HepG2 (cell line): ENCODE measurements around the gene TP53I3. TPM values are rescaled to one million over a fixed set of nuclear protein-coding genes. Genes with fewer than 3 reads are reported as not detected.

Experiments used
- CBX1 ChIP-seq: IDR thresholded peaks from one replicate; pipeline ENCODE4 v1.6.1; 2016; ENCODE audit warnings: antibody characterized with exemption, low read depth
- CCAR2 ChIP-seq: fragments of 200-400 bp; formaldehyde crosslinking; optimal IDR thresholded peaks from 2 replicates; pipeline ENCODE3; 2018; ENCODE audit warnings: low read depth, mild to moderate bottlenecking, low read length, moderate library complexity
- EP300 ChIP-seq, 3 experiments: sonication (generic) in 1 of 3; formaldehyde crosslinking in 1 of 3; IDR thresholded peaks; 2 replicates each; pipeline versions ENCODE4 v1.5.1 to v1.6.1; 2011 to 2020; ENCODE audit warnings: low read depth in 2 of 3, low read length in 2 of 3, borderline replicate concordance in 1 of 3, improper control_type of control experiment in 1 of 3, mild to moderate bottlenecking in 1 of 3, missing genetic modification reagents in 1 of 3, moderate library complexity in 1 of 3
- HDAC6 ChIP-seq: fragments of 200-600 bp; sonication (generic); IDR thresholded peaks from 2 replicates; pipeline ENCODE4 v1.7.0; 2017; ENCODE audit warnings: mild to moderate bottlenecking, antibody characterized with exemption, low read length, low read depth
- KLF6 ChIP-seq: IDR thresholded peaks from 2 replicates; pipeline ENCODE4 v1.8.0; 2016; ENCODE audit warnings: missing biosample characterization, missing genetic modification reagents
- NR3C1 ChIP-seq: sonication (generic); formaldehyde crosslinking; IDR thresholded peaks from 2 replicates; pipeline ENCODE4 v1.4.0; 2020; ENCODE audit warnings: missing genetic modification reagents
- PHF21A ChIP-seq: sonication (generic); formaldehyde crosslinking; IDR thresholded peaks from 2 replicates; pipeline ENCODE4 v1.5.0; 2020; ENCODE audit warnings: mild to moderate bottlenecking, missing genetic modification reagents
- POGK ChIP-seq: sonication (generic); formaldehyde crosslinking; conservative IDR thresholded peaks from 2 replicates; pipeline ENCODE4 v1.8.0; 2022; ENCODE audit warnings: mild to moderate bottlenecking, moderate library complexity, missing genetic modification reagents
- RFXANK ChIP-seq: IDR thresholded peaks from 2 replicates; pipeline ENCODE4 v1.6.1; 2016
- RXRB ChIP-seq: IDR thresholded peaks from 2 replicates; pipeline ENCODE4 v1.6.1; 2016; ENCODE audit warnings: borderline replicate concordance, missing genetic modification reagents, missing compliant biosample characterization
- SKI ChIP-seq: fragments of 450-650 bp; IDR thresholded peaks from one replicate; pipeline ENCODE4 v1.6.1; 2018; ENCODE audit warnings: mild to moderate bottlenecking; ENCODE audit not compliant: partially characterized antibody
- ZNF20 ChIP-seq: sonication (generic); formaldehyde crosslinking; IDR thresholded peaks from 2 replicates; pipeline ENCODE4 v1.4.0; 2020; ENCODE audit warnings: mild to moderate bottlenecking, moderate library complexity, missing genetic modification reagents
- ZNF292 ChIP-seq: sonication (generic); formaldehyde crosslinking; IDR thresholded peaks from 2 replicates; pipeline ENCODE4 v1.8.1; 2022; ENCODE audit warnings: mild to moderate bottlenecking, low read depth, missing genetic modification reagents, borderline replicate concordance
- ZNF589 ChIP-seq: sonication (generic); formaldehyde crosslinking; conservative IDR thresholded peaks from 2 replicates; pipeline ENCODE4 v1.8.0; 2022; ENCODE audit warnings: mild to moderate bottlenecking, moderate library complexity, missing genetic modification reagents
- ZNF776 ChIP-seq: sonication (generic); formaldehyde crosslinking; IDR thresholded peaks from 2 replicates; pipeline ENCODE4 v1.4.0; 2020; ENCODE audit warnings: mild to moderate bottlenecking, missing genetic modification reagents
- ZNF841 ChIP-seq: sonication (generic); formaldehyde crosslinking; IDR thresholded peaks from 2 replicates; pipeline ENCODE4 v1.8.1; 2023; ENCODE audit warnings: missing genetic modification reagents, borderline replicate concordance
- polyA plus RNA-seq, 8 experiments: library from polyadenylated mRNA; depleted of rRNA in 3 of 8; stranded (reverse) in 7 of 8; unstranded in 1 of 8; fragments of >200 nt; fragmentation: Illumina TruSeq in 4 of 8; extraction: Trizol in 4 of 8; gene quantifications; 2 replicates each; pipeline versions ENCODE4 v1.2.1 to v1.2.3, GENCODE V29; 2011 to 2016; ENCODE audit warnings: low read depth in 4 of 8, missing spikeins in 1 of 8, mixed read lengths in 1 of 8; ENCODE audit not compliant: insufficient read depth in 1 of 8
- total RNA-seq, 5 experiments: library from RNA; depleted of rRNA; stranded (reverse); fragments of >200 nt; fragmentation: Illumina TruSeq; extraction: Trizol; gene quantifications; 2 replicates each; pipeline ENCODE4 v1.2.3, GENCODE V29; 2016; ENCODE audit warnings: low read depth in 1 of 5
- TF ChIP-seq, protein P1 (sequence below): sonication (generic); formaldehyde crosslinking; IDR thresholded peaks from 2 replicates; pipeline ENCODE4 v1.9.0; 2022; ENCODE audit warnings: missing genetic modification reagents, mild to moderate bottlenecking, borderline replicate concordance
- TF ChIP-seq, protein P2 (sequence below): sonication (generic); formaldehyde crosslinking; IDR thresholded peaks from 2 replicates; pipeline ENCODE4 v1.4.0; 2020; ENCODE audit warnings: mild to moderate bottlenecking, low read depth, missing genetic modification reagents
- TF ChIP-seq, protein P3 (sequence below): sonication (generic); formaldehyde crosslinking; IDR thresholded peaks from 2 replicates; pipeline ENCODE4 v1.4.0; 2020; ENCODE audit warnings: mild to moderate bottlenecking, missing genetic modification reagents

The TP53I3 gene
- total and polyA plus RNA-seq, 2 of the 13 experiments (the other 11 are each of a cell fraction or from before 2014, with no cell fraction given), result 25.0 to 44.1 TPM

DNA sequence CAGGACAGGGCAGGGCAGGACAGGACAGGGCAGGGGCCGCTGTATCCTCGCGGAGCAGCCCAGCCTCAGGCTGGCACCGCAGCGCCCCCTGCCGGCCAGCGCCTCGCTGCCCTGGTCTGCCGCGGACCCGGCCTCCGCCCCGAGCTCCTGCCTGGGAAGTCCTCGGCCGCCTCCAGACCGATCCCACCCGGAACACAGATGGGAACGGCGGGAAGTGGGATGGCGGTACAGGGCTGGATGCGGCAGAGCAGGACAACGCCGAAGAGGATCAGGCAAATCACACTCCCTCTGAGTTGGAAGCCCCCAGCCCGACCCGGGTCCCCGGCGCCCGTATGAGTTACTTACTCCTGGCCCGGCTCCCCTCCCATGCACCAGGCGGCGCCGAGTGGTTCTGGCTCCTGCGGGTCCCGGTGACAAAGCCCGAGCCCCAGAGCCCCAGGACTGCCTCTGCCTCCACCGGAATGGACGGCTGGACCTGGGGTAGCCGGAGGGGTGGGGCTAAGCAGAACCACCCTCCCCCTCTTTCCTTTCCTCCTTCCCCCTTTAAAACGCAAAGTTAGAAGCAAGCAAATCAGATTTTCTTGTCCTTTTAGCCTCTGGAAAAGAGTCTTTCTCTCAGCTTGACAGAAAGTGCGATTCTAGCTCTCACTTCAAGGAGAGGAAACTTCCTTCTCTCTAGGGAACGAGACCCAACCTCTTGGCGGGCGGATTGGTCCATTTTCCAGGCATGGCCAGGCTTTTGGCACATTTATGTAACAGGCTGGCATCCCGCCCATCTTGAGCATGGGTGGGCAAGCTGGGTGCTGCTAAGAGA is at the start of gene TP53I3 (continued):
- peak; percentile 77 for TF ChIP-seq POGK (CRISPR knock-in tag)
- TF ChIP-seq, protein P1, sequence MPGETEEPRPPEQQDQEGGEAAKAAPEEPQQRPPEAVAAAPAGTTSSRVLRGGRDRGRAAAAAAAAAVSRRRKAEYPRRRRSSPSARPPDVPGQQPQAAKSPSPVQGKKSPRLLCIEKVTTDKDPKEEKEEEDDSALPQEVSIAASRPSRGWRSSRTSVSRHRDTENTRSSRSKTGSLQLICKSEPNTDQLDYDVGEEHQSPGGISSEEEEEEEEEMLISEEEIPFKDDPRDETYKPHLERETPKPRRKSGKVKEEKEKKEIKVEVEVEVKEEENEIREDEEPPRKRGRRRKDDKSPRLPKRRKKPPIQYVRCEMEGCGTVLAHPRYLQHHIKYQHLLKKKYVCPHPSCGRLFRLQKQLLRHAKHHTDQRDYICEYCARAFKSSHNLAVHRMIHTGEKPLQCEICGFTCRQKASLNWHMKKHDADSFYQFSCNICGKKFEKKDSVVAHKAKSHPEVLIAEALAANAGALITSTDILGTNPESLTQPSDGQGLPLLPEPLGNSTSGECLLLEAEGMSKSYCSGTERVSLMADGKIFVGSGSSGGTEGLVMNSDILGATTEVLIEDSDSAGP (CRISPR knock-in tag), result peak; percentile 97
- TF ChIP-seq EP300 (IDR thresholded peaks at IDR 0.05; ENCODE audit: low read depth in 2 of 2, low read length in 2 of 2), result no peak; a peak in 1 of 4 replicates
- no peak for TF ChIP-seq EP300 (CRISPR knock-in tag; IDR thresholded peaks at IDR 0.05; ENCODE audit: borderline replicate concordance)
- peak; percentile 64 for TF ChIP-seq CBX1
- TF ChIP-seq KLF6 (CRISPR knock-in tag), result peak; percentile 82
- 0 out of 2 replicates have a peak, but pooled peaks have one; percentile 43 for TF ChIP-seq ZNF841 (CRISPR knock-in tag)
- peak; percentile 64 for TF ChIP-seq RXRB
- no peak for TF ChIP-seq ZNF589 (CRISPR knock-in tag)
- peak; percentile 69 for TF ChIP-seq SKI
- TF ChIP-seq PHF21A (CRISPR knock-in tag), result peak; percentile 93
- TF ChIP-seq HDAC6, result no peak
- TF ChIP-seq ZNF292 (CRISPR knock-in tag), result peak; percentile 12; the same call in 1 of the 2 replicates
- TF ChIP-seq ZNF776 (CRISPR knock-in tag), result peak; percentile 29; the same call in 1 of the 2 replicates
- TF ChIP-seq NR3C1 (CRISPR knock-in tag), result no peak
- TF ChIP-seq RFXANK (CRISPR knock-in tag), result 0 out of 2 replicates have a peak, but pooled peaks have one; percentile 62
- TF ChIP-seq, protein P2, sequence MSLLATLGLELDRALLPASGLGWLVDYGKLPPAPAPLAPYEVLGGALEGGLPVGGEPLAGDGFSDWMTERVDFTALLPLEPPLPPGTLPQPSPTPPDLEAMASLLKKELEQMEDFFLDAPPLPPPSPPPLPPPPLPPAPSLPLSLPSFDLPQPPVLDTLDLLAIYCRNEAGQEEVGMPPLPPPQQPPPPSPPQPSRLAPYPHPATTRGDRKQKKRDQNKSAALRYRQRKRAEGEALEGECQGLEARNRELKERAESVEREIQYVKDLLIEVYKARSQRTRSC, result no peak
- no peak for TF ChIP-seq ZNF20 (CRISPR knock-in tag)
- TF ChIP-seq, protein P3, sequence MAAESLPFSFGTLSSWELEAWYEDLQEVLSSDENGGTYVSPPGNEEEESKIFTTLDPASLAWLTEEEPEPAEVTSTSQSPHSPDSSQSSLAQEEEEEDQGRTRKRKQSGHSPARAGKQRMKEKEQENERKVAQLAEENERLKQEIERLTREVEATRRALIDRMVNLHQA (CRISPR knock-in tag), result no peak
- no peak for TF ChIP-seq CCAR2
